ENCODE data around the gene SLC25A20. TPM values are rescaled to one million over a fixed set of nuclear protein-coding genes. Genes with fewer than 3 reads are reported as not detected.

SLC25A20 gene
- total RNA-seq, 6 experiments from 2014 or later = 54.4 to 114 (median 82.3) TPM

- Histone ChIP-seq H3K27ac (no peak overlapping the region), H3K27me3 (no peaks in the 10 kb centered on the region), H3K36me3 (peaks cover 0 to 11% (median under 1%) of the 10 kb centered on the region in 4 donors), H3K9me3 (no peaks in the 10 kb centered on the region), H3K4me3 (no peak overlapping the region), H3K4me1 (peaks cover 0 to 11% (median 0%) of the 10 kb centered on the region in 4 donors)
- TF ChIP-seq, protein P1, sequence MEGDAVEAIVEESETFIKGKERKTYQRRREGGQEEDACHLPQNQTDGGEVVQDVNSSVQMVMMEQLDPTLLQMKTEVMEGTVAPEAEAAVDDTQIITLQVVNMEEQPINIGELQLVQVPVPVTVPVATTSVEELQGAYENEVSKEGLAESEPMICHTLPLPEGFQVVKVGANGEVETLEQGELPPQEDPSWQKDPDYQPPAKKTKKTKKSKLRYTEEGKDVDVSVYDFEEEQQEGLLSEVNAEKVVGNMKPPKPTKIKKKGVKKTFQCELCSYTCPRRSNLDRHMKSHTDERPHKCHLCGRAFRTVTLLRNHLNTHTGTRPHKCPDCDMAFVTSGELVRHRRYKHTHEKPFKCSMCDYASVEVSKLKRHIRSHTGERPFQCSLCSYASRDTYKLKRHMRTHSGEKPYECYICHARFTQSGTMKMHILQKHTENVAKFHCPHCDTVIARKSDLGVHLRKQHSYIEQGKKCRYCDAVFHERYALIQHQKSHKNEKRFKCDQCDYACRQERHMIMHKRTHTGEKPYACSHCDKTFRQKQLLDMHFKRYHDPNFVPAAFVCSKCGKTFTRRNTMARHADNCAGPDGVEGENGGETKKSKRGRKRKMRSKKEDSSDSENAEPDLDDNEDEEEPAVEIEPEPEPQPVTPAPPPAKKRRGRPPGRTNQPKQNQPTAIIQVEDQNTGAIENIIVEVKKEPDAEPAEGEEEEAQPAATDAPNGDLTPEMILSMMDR (IDR thresholded peaks at IDR 0.05) = no peak
- no peak for TF ChIP-seq POLR2A (IDR thresholded peaks at IDR 0.05)
- peak in 2 of 4 donors; percentile 36 to 55 for ATAC-seq
- intact Hi-C loops (cut with DNase I) = no loop called here
- no peak for DNase-seq
Observed at GRCh38 chr3:48938156-48938555, 39.5 kb upstream of the SLC25A20 start.

- H3K4me1 ChIP-seq = peaks cover 0 to 11% (median 0%) of the 10 kb centered on the region in 4 donors
- 76% methylated on average over 4 of the region's 4 CpGs for WGBS (ENCODE audit: insufficient coverage, low coverage, low lambda C conversion rate, missing lambda C conversion rate)
- DNase-seq (no peak), ATAC-seq (peak in 1 of 4 donors; percentile 20)
- no peaks in the 10 kb centered on the region for H3K27me3 ChIP-seq
- H3K36me3 ChIP-seq = peaks cover 0 to 11% (median under 1%) of the 10 kb centered on the region in 4 donors
- intact Hi-C loops (cut with DNase I) = no loop called here
- TF ChIP-seq, protein P1 (IDR thresholded peaks at IDR 0.05) = no peak
- H3K9me3 ChIP-seq = no peaks in the 10 kb centered on the region
- H3K27ac ChIP-seq = no peak overlapping the region
- no peak overlapping the region for H3K4me3 ChIP-seq
Observed at GRCh38 chr3:48935530-48935929, 36.8 kb upstream of the SLC25A20 start.

DNA sequence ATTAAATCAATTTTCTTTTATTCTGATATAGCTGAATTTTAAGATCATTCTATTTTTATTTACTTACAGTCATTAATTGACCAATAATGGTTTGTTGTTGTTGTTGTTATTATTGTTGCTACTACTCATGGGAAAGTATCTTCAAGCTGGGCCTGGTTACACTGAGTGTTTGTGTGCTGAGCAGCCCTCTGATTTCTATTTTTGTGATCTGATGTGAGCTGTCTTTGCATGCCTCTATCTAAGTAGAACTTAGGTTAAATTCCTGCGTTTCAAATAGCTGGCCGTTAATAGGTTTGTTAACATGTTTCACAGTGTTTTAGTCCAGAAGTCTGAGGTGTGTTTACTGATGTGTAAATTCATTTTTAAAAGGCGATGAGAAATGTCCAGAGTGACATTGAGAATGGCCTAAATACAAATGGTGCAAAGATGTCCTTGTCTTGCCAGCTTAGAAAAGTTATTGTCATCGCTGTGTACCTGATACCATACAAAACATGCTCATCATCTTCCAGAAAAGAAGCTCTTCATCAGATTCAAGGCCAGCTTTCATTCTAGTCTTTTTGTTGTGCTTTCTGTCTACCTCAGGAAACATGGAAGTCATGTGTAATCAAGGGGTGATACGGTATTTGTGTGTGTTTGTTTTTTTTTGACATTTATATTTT is 35.8 kb upstream of the SLC25A20 start:
- ATAC-seq (no peak), DNase-seq (no peak)
- intact Hi-C loops (cut with DNase I) = no loop called here
- no peak overlapping the region for H3K4me3 ChIP-seq
- no peak for TF ChIP-seq POLR2A (IDR thresholded peaks at IDR 0.05)
- TF ChIP-seq, protein P1 (IDR thresholded peaks at IDR 0.05) = no peak
- H3K27me3 ChIP-seq = no peaks in the 10 kb centered on the region
- 94% methylated on average over 5 of the region's 5 CpGs for WGBS (ENCODE audit: insufficient coverage, low coverage, low lambda C conversion rate, missing lambda C conversion rate)
- no peak overlapping the region for H3K27ac ChIP-seq
- H3K36me3 ChIP-seq = peaks cover 0 to 12% (median under 1%) of the 10 kb centered on the region in 4 donors
- peaks cover 0 to 14% (median under 1%) of the 10 kb centered on the region in 4 donors for H3K4me1 ChIP-seq
- no peaks in the 10 kb centered on the region for H3K9me3 ChIP-seq

GRCh38 chr3:48931944-48932580 is 33.4 kb upstream of the SLC25A20 start:
- Histone ChIP-seq H3K9me3 (no peaks in the 10 kb centered on the region), H3K27me3 (no peaks in the 10 kb centered on the region), H3K4me1 (peaks cover 0 to 24% (median 6%) of the 10 kb centered on the region in 4 donors), H3K27ac (no peak overlapping the region), H3K4me3 (no peak overlapping the region), H3K36me3 (peaks cover 0 to 23% (median 4%) of the 10 kb centered on the region in 4 donors)
- DNase-seq = no peak
- WGBS (ENCODE audit: insufficient coverage, low coverage, low lambda C conversion rate, missing lambda C conversion rate) = 40% methylated on average over 1 of the region's 1 CpG
- TF ChIP-seq, protein P1 (IDR thresholded peaks at IDR 0.05) = no peak
- no peak for TF ChIP-seq POLR2A (IDR thresholded peaks at IDR 0.05)
- intact Hi-C loops (cut with DNase I) = no loop called here
- ATAC-seq = no peak
